ENCODE measurements around the gene CLIP1. TPM values are rescaled to one million over a fixed set of nuclear protein-coding genes. Genes with fewer than 3 reads are reported as not detected.

Gene CLIP1
- total RNA-seq, 1 experiment from 2014 or later = 62.2 TPM

GRCh38 chr12:122312926-122313325, 109.5 kb downstream of the CLIP1 start:
- Histone ChIP-seq H3K36me3 (ENCODE audit: insufficient read depth, low read length, poor library complexity, severe bottlenecking) (peaks cover 26% of the 10 kb centered on the region), H3K9me3 (ENCODE audit: low read depth, low read length, poor library complexity, severe bottlenecking) (no peaks in the 10 kb centered on the region), H3K4me3 (ENCODE audit: low read depth, low read length, poor library complexity, severe bottlenecking) (no peak overlapping the region), H3K27me3 (replicated peaks; ENCODE audit: insufficient read depth, low read depth, low read length, poor library complexity) (no peaks in the 10 kb centered on the region), H3K4me1 (ENCODE audit: insufficient read depth, low read length, poor library complexity, severe bottlenecking) (no peaks in the 10 kb centered on the region), H3K27ac (ENCODE audit: low read depth, low read length, poor library complexity, severe bottlenecking) (no peak overlapping the region)
- no peak for TF ChIP-seq EZH2 (IDR thresholded peaks at IDR 0.05; ENCODE audit: borderline replicate concordance, low read depth, low read length, poor library complexity, severe bottlenecking)
- no peak for TF ChIP-seq CTCF (conservative IDR thresholded peaks at IDR 0.05; ENCODE audit: low read depth, low read length)
- DNase-seq (ENCODE audit: low spot score) = no peak
- POLR2A ChIA-PET (ENCODE audit: low non-redundant PET) = no interaction called here
- BruUV-seq (replicated peaks) = no TSS peak
- intact Hi-C loops (cut with micrococcal nuclease; ENCODE audit: unreplicated experiment) = no loop called here
- CTCF ChIA-PET = no interaction called here

GRCh38 chr12:122311696-122312095, 110.8 kb downstream of the CLIP1 start:
- no peaks in the 10 kb centered on the region for H3K4me1 ChIP-seq (ENCODE audit: insufficient read depth, low read length, poor library complexity, severe bottlenecking)
- no peak overlapping the region for H3K27ac ChIP-seq (ENCODE audit: low read depth, low read length, poor library complexity, severe bottlenecking)
- DNase-seq (ENCODE audit: low spot score) = no peak
- CTCF ChIA-PET = no interaction called here
- H3K4me3 ChIP-seq (ENCODE audit: low read depth, low read length, poor library complexity, severe bottlenecking) = no peak overlapping the region
- POLR2A ChIA-PET (ENCODE audit: low non-redundant PET) = no interaction called here
- no TSS peak for BruUV-seq (replicated peaks)
- H3K9me3 ChIP-seq (ENCODE audit: low read depth, low read length, poor library complexity, severe bottlenecking) = no peaks in the 10 kb centered on the region
- H3K36me3 ChIP-seq (ENCODE audit: insufficient read depth, low read length, poor library complexity, severe bottlenecking) = peaks cover 17% of the 10 kb centered on the region
- H3K27me3 ChIP-seq (replicated peaks; ENCODE audit: insufficient read depth, low read depth, low read length, poor library complexity) = no peaks in the 10 kb centered on the region
- TF ChIP-seq CTCF (conservative IDR thresholded peaks at IDR 0.05; ENCODE audit: low read depth, low read length) = no peak
- TF ChIP-seq EZH2 (IDR thresholded peaks at IDR 0.05; ENCODE audit: borderline replicate concordance, low read depth, low read length, poor library complexity, severe bottlenecking) = no peak
- intact Hi-C loops (cut with micrococcal nuclease; ENCODE audit: unreplicated experiment) = no loop called here

DNA sequence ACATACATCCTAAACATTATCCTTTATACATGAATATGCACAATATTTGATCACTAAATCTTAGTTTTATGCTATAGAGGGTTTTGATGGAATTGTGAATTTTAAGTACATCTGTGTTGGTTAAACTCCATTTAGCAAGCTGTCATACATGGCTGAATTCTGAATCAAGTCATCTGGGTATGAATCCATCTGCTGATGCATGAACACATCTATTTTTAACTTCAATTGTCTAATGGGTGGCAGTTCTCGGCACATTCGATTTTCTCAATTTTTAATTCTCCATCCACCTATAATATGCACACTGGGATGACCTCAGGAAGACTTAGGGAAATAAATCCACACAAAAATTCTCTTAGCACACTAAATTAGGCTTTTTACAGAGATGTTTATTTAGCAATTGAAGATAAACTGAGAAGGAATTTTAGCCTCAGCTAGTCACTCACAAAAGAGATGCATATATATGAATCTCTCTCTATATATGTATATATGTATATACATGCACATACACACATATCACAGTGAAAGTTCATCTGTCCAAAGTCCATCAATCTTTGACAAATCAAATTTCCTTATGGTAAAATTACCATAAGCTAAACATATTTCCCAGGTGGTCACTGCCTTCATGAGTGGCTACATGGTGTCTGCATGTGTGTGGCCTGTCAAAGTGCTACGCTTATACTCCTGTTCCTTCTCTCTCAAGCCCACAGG, 111.7 kb downstream of the CLIP1 start:
- intact Hi-C loops (cut with micrococcal nuclease; ENCODE audit: unreplicated experiment) = no loop called here
- Histone ChIP-seq H3K9me3 (ENCODE audit: low read depth, low read length, poor library complexity, severe bottlenecking) (no peaks in the 10 kb centered on the region), H3K27me3 (replicated peaks; ENCODE audit: insufficient read depth, low read depth, low read length, poor library complexity) (no peaks in the 10 kb centered on the region), H3K36me3 (ENCODE audit: insufficient read depth, low read length, poor library complexity, severe bottlenecking) (peaks cover 13% of the 10 kb centered on the region), H3K4me3 (ENCODE audit: low read depth, low read length, poor library complexity, severe bottlenecking) (no peak overlapping the region), H3K4me1 (ENCODE audit: insufficient read depth, low read length, poor library complexity, severe bottlenecking) (no peaks in the 10 kb centered on the region), H3K27ac (ENCODE audit: low read depth, low read length, poor library complexity, severe bottlenecking) (no peak overlapping the region)
- CTCF ChIA-PET = no interaction called here
- no TSS peak for BruUV-seq (replicated peaks)
- TF ChIP-seq CTCF (conservative IDR thresholded peaks at IDR 0.05; ENCODE audit: low read depth, low read length) (no peak), EZH2 (IDR thresholded peaks at IDR 0.05; ENCODE audit: borderline replicate concordance, low read depth, low read length, poor library complexity, severe bottlenecking) (no peak)
- no peak for DNase-seq (ENCODE audit: low spot score)
- POLR2A ChIA-PET (ENCODE audit: low non-redundant PET) = no interaction called here

Measured in A673 (cell line).